Germinal center (tissue), 1 donor: ENCODE data around the gene TMEM233.
"Not testable (repeated sequence)": the region's sequence is repeated elsewhere in the genome, so short reads cannot be mapped to it uniquely, and the experiment has no call there.

ENCODE experiments used
- DNase-seq: peaks from one replicate; pipeline ENCODE4 v3.0.0; 2012; ENCODE audit warnings: mixed read lengths, low spot score

TMEM233 gene

DNA sequence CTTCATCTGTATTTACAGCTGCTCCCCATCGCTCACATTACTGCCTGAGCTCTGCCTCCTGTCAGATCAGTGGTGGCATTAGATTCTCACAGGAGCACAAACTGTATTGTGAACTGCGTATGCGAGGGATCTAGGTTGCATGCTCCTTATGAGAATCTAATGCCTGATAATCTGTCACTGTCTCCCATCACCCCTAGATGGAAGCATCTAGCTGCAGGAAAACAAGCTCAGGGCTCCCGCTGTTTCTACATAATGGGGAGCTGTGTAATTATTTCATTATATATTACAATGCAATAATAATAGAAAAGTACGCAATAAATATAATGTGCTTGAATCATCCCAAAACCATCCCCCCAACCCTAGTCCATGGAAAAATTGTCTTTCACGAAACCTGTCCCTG, 64.6 kb downstream of the TMEM233 start:
- not testable (repeated sequence) for DNase-seq

GRCh38 chr12:119659289-119659897, 65.8 kb downstream of the TMEM233 start:
- peak; percentile 61 for DNase-seq

DNA sequence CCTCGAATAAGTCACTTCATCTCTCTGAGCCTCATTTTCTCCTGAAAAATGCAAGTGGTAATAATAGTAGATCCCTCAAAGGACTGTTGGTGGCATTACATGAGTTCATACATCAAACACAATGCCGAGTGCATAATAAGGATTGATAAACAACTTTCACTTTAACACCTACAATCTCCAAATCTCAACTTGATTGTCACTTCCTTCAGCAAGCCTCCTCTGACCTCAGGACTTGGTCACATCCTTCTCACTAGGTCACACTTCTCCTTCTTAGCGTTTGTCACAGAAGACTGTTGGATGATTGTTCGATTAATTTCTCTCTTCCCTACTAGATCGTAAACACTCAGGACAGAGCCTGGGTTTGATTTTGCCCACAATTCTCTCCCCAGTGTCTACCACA, 66.5 kb downstream of the TMEM233 start:
- no peak for DNase-seq

DNA sequence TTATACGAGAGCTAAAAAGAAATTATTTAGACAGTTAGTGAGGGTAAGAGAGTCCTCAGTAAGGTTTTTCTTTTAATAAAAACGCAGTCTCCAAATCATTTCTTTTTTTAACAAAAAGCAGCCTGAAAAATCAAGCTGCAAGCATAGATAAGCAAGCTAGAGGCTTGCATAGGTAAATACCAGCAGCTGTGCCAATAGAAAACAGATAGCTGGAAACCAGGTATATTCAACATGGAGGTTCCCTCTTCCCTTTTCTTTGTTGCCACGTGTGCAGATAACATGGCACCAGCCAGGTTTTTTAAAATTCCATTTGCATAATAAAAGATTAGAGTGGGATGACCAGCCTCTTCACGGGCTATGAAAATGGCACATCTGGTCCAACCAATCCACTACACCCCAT, 68.3 kb downstream of the TMEM233 start:
- DNase-seq, result no peak

DNA sequence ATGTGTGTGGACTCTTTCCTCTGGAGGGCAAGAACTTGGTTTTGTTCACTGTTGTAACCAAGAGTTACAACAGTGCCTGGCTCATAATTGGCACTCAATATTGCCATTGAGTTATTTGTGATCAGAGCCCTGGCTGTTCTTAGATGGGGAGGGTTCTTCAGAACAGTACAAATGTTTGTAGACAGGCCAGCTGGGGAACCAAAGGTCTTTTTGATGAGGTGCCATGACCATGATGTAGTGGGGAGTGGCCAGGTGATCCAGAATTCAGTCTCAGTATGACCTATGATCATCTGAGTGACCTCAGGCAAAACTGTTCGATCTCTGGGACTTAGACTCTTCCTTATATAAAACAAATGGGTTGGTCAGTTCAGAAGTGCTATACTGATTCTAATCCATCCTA, 71.1 kb downstream of the TMEM233 start:
- no peak for DNase-seq

GRCh38 chr12:119665164-119665929, 71.8 kb downstream of the TMEM233 start:
- DNase-seq, result no peak

GRCh38 chr12:119666226-119666795, 72.7 kb downstream of the TMEM233 start:
- DNase-seq, result peak; percentile 37

- DNase-seq, result peak; percentile 44
Measured at GRCh38 chr12:119666900-119667576, 73.5 kb downstream of the TMEM233 start.

DNA sequence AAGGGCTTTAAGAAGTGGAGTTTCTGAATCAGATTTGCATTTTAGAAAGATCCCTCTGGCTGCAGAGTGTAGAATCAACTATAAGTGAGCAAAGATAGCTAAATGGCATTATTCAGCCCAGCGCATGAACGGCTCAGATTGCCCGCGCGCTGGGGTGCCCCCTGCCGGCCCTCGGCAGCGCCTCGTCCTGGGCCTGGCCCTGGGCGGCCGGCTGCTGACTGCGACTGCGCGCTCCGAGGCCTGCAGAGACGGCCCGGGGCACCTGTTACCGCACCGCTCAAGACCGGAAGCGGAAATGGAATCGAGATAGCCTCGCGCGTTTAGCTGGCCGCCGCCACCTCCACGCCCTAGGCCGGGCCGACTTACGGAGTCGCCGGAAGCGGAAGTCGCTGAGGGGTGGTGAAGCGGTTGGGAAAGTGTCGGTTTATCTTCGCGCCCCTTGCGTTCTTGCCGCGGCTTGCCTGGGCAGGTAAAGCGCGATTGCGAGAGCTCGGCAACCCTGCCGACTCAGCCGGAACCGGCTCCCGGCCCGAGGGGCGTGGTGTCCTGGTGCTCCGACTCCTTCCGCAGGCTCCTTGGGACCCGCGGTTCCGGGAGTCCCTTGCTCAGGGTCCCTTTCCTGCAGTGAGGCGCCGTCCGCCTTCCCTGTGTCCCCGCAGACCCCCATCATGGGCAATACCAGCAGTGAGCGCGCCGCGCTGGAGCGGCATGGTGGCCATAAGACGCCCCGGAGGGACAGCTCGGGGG, 74.2 kb downstream of the TMEM233 start, which contains the start of gene PRKAB1:
Gene PRKAB1 (plus strand): TSS at position 557 of the 747 bp plus-strand sequence. CDS start 112 bp downstream, at position 669.
- DNase-seq, result peak; percentile 96

GRCh38 chr12:119668324-119668841, 74.8 kb downstream of the TMEM233 start:
- DNase-seq, result no peak

DNA sequence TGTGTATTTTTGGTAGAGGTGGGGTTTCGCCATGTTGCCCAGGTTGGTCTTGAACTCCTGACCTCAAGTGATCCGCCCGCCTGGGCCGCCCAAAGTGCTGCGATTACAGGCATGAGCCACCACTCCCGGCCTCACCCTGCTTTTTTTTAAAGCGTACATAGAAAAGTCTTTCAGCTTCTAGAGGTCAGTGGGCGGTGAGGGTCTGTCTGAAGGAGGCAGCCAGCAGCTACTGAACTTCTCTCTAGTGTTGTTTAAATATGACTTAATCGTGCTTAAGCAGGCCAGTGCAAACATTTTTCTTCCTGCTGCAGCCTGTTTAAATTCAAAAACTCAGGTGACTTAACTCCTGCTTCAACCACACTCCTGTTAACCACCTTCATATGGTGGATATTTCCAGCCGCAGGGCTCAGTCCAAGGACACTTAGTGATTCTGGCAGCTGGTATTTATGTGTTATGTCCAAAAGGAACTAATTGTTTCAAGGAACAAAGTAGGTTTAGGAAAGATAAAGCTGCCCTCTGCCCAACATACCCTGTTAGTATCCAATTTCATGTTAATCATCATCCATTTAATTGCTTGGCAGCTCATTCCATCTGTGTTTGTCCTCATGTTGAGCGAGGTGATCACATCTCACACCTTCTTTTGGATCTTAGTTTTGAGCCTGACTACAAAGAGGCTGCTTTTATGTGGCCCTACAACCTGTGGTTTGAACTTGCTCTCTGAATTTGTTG, 76.3 kb downstream of the TMEM233 start:
- DNase-seq, result no peak

- no peak for DNase-seq
Measured at GRCh38 chr12:119671070-119671469, 77.5 kb downstream of the TMEM233 start.

- DNase-seq, result no peak
Measured at GRCh38 chr12:119672194-119672593, 78.6 kb downstream of the TMEM233 start.

- DNase-seq, result no peak
Measured at GRCh38 chr12:119673634-119674033, 80.1 kb downstream of the TMEM233 start.

- no peak for DNase-seq
Measured at GRCh38 chr12:119674560-119674959, 81.0 kb downstream of the TMEM233 start.

DNA sequence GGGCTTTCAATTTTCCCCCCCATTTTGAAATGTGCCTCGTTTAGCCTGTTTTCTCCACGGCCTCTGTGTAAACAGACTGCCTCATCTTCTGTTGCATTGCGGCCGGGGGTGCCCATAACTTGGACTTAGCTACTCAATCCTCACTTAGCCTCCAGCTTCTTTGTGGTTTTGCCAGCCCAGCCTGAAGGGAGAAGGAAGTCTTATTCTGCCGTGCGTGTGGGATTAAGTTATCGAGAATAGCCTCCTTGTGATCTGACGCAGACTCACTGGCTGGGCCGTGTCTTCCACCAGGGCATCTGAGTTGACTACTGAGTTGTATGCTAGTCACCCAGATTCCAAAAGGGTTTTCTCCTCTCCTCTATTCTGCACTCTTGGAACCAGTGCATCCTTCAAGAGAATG, 82.4 kb downstream of the TMEM233 start:
- DNase-seq, result no peak

DNA sequence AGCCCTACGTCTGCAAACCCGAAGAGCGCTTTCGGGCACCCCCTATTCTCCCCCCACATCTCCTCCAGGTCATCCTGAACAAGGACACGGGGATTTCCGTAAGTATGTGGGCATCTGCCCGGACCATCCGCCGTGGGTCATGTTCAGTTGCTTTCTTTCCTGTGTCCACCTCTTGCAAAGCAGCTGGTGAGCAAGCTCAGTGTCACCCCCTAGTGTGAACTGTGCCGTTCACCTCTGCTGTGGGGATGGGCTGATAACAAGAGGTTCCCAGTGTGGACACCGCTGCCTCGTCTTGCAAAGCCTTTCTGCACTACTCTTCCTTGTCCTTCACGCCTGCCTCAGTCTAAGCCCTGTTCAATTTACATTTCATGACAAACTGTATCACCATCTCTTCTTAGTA, 83.0 kb downstream of the TMEM233 start:
- no peak for DNase-seq

DNA sequence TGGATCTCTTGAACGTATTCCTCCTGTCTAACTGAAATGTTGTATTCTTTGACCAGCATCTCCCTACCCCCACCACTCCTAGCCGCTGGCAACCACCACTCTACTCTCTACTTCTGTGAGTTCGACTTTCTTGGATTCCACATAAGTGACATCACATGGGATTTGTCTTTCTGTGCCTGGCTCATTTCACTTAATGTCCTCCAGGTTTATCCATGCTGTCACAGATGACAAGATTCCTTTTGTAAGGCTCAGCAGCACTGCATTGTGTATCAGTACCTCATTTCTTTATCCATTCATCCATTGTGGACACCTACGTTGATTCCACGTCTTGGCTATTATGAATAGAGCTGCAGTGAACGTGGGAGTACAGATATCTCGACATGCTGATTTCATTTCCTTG, 84.9 kb downstream of the TMEM233 start:
- DNase-seq, result no peak

GRCh38 chr12:119679081-119679480, 85.5 kb downstream of the TMEM233 start:
- DNase-seq, result no peak

DNA sequence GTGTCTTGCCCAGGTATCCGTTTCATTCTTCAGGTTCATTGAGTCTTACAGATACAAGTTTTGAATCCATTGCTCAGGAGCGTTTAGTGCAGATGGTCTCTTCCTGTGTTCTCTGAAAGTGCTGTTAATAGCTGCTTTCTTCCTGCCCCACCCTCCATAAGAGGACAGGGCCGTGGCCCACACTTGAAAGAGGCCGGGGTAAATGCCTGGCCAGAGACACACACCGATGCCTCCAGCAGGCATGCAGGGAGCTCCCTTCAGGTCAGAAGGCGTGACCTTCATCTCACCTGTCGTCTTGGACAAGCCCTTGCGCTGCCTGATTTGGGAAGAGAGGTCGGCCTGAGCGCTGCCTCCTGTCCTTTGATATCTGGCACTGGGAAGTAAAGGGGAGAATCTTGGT, 85.9 kb downstream of the TMEM233 start:
- DNase-seq, result no peak

GRCh38 chr12:119681111-119681510, 87.5 kb downstream of the TMEM233 start:
- DNase-seq, result no peak
